Stomach smooth muscle (tissue), 2 donors: Measurements from ENCODE around the gene CDC34.

Experiments
- H3K27ac ChIP-seq: one replicate; pipeline ENCODE4 v1.7.0; 2013; ENCODE audit warnings: mild to moderate bottlenecking, low read length, inconsistent platforms
- H3K27me3 ChIP-seq, 2 donors: one replicate each; pipeline ENCODE4 v1.7.0; 2013; ENCODE audit warnings: low read length in 2 of 2; ENCODE audit not compliant: insufficient read depth in 2 of 2, control insufficient read depth in 1 of 2
- H3K36me3 ChIP-seq, 2 donors: one replicate each; pipeline ENCODE4 v1.7.0; 2013; ENCODE audit warnings: low read length in 2 of 2; ENCODE audit not compliant: control insufficient read depth in 2 of 2, insufficient read depth in 2 of 2
- H3K4me1 ChIP-seq: one replicate; pipeline ENCODE4 v1.7.0; 2013; ENCODE audit warnings: low read length; ENCODE audit not compliant: control insufficient read depth, insufficient read depth
- H3K4me3 ChIP-seq, 2 donors: one replicate each; pipeline ENCODE4 v1.7.0; 2013; ENCODE audit warnings: low read length in 2 of 2
- H3K9ac ChIP-seq, 2 donors: one replicate each; pipeline ENCODE4 v1.7.0; 2013; ENCODE audit warnings: low read length in 2 of 2, mild to moderate bottlenecking in 1 of 2
- H3K9me3 ChIP-seq, 2 donors: one replicate each; pipeline ENCODE4 v1.7.0; 2013; ENCODE audit warnings: low read length in 2 of 2; ENCODE audit not compliant: control insufficient read depth in 2 of 2
- donor health status: healthy.
- donor health status: Pancreatic carcinoma.

The CDC34 gene

DNA sequence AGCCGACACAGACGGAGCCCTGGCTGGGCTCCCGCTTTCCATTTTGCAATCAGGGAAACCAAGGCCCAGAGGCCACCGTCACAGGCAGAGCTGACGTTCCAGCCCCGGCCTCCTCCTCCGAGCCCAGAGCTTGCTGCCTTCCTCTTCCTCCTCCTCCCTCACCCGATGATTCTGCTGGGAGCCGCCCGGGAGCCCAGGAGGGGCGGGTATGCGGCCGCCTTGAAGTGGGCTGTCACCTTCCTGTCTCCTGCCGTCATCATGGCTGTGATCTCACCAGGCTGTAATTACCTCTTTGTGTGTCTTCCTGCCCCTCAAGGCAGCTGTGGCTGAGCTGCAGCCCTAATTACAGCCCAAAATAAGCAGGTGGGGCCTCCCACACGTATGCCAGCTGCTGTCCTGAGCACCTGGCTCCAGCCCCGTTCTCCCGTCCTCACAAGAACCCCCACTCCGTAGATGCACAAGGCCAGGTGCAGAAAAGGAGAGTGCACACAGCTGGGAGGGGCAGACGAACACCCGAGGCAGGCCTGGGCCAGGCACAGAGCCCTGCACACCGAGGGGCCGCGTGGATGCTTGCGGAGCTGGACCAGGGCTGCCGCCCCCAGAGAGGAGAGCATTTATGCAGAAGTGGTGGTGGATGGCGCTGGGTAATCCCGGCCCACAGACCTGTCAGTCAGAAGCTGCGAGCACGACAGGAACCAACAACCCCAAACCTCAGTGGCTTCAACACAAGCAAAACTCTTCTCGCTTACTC, 20.3 kb upstream of the CDC34 start:
- peaks cover 6% of the 10 kb centered on the region in 2 donors for H3K36me3 ChIP-seq
- H3K9me3 ChIP-seq, result no peaks in the 10 kb centered on the region
- peak overlapping the region in 1 of 2 donors; percentile 58 for H3K4me3 ChIP-seq
- H3K27me3 ChIP-seq, result no peaks in the 10 kb centered on the region
- H3K9ac ChIP-seq, result peak overlapping the region; percentile 53 to 62
- H3K27ac ChIP-seq, result peak overlapping the region; percentile 71
- peaks cover 31% of the 10 kb centered on the region for H3K4me1 ChIP-seq

DNA sequence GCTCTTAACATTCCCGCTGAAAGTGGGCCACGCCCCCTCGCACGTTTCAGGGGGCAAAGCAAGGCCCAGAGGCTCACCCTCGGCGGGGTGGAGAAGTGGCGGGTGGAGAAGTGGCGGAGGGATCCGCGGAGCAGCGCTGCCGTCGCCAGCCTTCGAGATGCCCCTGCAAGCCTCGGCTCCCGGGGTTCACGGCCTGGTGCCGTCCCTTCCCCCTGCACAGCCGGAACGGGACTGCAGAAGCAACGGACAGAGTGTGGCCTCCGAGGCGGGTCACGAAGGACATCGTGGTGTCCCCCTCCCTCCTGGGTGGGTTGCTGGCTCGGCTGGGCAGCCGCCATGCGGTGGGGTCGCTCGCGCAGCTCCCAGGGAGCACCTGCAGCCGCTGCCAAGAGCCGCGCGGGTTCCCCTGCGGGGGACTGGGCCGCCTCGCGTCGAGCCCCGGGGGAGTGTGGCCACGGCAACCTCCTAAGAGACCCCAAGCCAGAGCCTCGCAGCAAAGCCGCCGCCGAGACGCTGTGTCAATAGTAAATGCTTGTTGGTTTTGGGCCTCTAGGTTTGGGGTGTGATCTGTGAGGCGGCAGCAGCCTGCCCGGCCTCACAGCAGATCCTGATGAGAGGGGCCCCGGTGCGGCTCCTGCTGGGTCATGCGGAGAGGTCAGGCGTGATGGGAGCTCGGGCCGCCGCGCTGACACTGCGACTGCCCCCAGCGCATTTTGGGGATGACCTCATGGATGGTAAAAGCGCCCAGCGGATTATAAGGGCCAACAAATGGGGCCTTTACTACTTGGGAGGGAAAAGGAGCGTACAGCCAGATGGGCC, 18.8 kb upstream of the CDC34 start:
- no peak overlapping the region for H3K9ac ChIP-seq
- H3K4me1 ChIP-seq, result peaks cover 27% of the 10 kb centered on the region
- H3K36me3 ChIP-seq, result peaks cover 6% of the 10 kb centered on the region in 2 donors
- H3K4me3 ChIP-seq, result no peak overlapping the region
- no peaks in the 10 kb centered on the region for H3K27me3 ChIP-seq
- H3K9me3 ChIP-seq, result no peaks in the 10 kb centered on the region
- H3K27ac ChIP-seq, result no peak overlapping the region

DNA sequence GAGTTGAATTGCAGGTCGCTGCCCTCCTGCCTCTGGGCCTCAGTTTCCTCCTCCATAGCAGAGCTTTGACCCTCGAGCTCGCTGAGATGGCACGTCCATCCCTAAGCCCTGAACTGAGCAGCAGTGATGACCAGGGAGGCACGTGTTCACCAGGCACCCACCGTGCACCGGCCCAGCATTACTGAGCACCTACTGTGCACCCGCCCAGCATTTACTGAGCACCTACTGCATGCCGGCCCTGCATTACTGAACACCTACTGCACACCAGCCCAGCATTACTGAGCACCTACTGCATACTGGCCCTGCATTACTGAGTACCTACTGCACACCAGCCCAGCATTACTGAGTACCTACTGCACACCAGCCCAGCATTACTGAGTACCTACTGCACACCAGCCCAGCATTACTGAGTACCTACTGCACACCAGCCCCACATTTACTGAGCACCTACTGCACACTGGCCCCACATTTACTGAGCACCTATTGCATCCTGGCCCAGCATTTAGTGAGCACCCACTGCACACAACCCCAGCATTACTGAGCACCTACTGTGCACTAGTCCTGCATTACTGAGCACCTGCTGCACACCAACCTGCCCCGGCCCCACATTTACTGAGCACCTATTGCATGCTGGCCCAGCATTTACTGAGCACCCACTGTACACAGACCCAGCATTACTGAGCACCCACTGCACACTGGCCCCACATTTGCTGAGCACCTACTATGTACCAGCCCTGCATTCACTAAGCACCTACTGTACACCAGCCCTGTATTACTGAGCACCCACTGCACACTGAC, 18.0 kb upstream of the CDC34 start:
- Histone ChIP-seq H3K27me3 (no peaks in the 10 kb centered on the region), H3K27ac (no peak overlapping the region), H3K9me3 (no peaks in the 10 kb centered on the region), H3K36me3 (peaks cover 6% of the 10 kb centered on the region in 2 donors), H3K4me1 (peaks cover 19% of the 10 kb centered on the region), H3K4me3 (no peak overlapping the region), H3K9ac (no peak overlapping the region)

DNA sequence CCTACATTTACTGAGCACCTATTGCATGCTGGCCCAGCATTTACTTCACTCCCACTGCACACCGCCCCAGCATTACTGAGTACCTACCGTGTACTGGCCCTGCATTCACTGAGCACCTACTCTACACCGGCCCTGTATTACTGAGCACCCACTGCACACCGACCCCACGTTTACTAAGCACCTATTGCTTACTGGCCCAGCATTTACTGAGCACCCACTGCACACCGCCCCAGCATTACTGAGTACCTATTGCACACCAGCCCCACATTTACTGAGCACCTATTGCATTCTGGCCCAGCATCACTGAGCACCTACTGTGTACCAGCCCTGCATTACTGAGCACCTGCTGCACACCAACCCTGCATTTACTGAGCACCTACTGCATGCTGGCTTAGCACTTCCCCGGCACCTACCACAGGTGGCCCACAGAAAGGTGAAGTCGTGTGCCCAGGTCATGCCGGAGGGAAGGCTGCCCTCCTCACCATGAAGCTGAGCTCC, 17.3 kb upstream of the CDC34 start:
- H3K4me1 ChIP-seq, result peaks cover 14% of the 10 kb centered on the region
- H3K4me3 ChIP-seq, result no peak overlapping the region
- no peak overlapping the region for H3K27ac ChIP-seq
- peaks cover 4 to 6% of the 10 kb centered on the region in 2 donors for H3K36me3 ChIP-seq
- no peak overlapping the region for H3K9ac ChIP-seq
- H3K9me3 ChIP-seq, result no peaks in the 10 kb centered on the region
- no peaks in the 10 kb centered on the region for H3K27me3 ChIP-seq

DNA sequence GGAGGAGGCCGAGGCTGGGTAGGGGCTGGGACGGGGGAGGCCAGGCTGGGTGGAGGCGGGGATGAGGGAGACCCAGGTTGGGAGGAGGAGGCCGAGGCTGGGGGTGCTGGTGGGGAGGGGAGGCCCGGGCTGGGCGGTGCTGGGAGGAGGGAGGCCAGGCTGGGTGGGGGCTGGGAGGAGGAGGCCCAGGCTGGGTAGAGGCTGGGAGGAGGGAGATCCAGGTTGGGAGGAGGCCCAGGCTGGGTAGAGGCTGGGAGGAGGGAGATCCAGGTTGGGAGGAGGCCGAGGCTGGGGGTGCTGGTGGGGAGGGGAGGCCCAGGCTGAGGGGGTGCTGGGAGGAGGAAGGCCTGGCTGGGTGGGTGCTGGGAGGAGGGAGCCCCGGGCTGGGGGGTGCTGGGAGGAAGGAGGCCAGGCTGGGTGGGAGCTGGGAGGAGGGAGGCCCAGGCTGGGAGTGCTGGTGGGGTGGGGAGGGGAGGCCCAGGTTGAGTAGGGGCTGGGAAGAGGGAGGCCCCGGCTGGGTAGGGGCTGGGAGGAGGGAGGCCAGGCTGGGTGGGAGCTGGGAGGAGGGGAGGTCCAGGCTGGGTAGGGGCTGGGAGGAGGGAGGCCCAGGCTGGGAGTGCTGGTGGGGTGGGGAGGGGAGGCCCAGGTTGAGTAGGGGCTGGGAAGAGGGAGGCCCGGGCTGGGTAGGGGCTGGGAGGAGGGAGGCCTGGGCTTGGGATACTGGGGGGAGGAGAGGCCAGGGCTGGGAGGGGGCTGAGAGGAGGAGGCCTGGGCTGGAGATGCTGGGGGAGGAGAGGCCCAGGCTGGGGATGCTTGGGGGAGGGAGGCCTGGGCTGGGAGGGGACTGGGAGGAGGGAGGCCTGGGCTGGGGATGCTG, 13.6 kb upstream of the CDC34 start:
- Histone ChIP-seq H3K9ac (no peak overlapping the region), H3K36me3 (peaks cover 5 to 6% of the 10 kb centered on the region in 2 donors), H3K4me1 (no peaks in the 10 kb centered on the region), H3K4me3 (no peak overlapping the region), H3K27ac (no peak overlapping the region), H3K9me3 (no peaks in the 10 kb centered on the region), H3K27me3 (no peaks in the 10 kb centered on the region)

DNA sequence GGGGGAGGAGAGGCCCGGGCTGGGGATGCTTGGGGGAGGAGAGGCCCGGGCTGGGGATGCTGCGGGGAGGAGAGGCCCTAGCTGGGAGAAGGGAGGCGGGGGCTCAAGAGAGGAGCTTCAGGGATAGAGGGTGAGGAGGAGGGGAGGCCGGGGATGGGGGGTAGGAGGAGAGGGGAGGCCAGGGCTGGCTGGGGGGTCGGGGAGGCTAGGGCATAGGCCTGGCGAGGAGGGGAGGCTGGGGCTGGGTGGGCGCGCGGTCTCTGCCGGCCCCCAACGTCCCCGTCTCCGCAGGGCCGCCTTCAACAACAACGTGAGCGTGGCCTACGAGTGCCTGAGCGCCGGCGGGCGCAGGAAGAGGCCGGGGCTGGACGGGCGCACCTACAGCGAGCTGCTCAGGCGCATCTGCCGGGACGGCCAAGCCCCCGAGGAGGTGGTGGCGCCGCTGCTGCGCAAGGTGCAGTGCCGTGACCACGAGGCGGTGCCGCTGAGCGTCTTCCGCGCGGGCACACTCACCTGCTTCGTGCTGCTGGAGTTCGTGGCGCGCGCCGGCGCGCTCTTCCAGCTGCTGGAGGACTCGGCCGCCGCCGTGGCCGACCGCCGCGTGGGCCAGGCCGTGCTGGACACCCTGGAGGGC, 12.8 kb upstream of the CDC34 start:
- Histone ChIP-seq H3K4me3 (no peak overlapping the region), H3K36me3 (peaks cover 5 to 6% of the 10 kb centered on the region in 2 donors), H3K9me3 (no peaks in the 10 kb centered on the region), H3K27me3 (no peaks in the 10 kb centered on the region), H3K9ac (no peak overlapping the region), H3K27ac (no peak overlapping the region), H3K4me1 (no peaks in the 10 kb centered on the region)

DNA sequence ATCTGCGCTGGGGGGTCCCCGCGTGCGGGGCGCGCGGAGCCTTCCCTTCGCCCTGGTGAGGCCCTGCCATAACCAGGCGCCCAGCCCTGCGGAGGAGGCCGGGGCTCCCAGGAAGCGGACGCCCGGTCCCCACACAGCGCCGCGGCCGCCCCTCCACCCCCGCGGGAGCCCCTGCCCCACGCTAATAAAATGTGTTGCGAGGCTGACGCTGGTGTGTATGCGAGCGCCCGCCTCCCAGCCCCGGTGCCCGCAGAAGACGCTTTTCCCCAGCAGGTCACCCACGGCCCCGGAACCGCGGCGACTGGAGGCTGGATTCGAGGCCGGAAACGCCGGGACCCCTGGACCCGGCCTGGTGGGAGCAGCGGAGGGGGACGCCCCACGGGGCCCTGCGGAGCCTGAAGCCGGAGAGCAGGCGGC, 12.1 kb upstream of the CDC34 start:
- no peaks in the 10 kb centered on the region for H3K27me3 ChIP-seq
- no peak overlapping the region for H3K9ac ChIP-seq
- no peak overlapping the region for H3K27ac ChIP-seq
- H3K4me1 ChIP-seq, result peaks cover 2% of the 10 kb centered on the region
- no peak overlapping the region for H3K4me3 ChIP-seq
- no peaks in the 10 kb centered on the region for H3K9me3 ChIP-seq
- peaks cover 0 to 5% of the 10 kb centered on the region in 2 donors for H3K36me3 ChIP-seq

DNA sequence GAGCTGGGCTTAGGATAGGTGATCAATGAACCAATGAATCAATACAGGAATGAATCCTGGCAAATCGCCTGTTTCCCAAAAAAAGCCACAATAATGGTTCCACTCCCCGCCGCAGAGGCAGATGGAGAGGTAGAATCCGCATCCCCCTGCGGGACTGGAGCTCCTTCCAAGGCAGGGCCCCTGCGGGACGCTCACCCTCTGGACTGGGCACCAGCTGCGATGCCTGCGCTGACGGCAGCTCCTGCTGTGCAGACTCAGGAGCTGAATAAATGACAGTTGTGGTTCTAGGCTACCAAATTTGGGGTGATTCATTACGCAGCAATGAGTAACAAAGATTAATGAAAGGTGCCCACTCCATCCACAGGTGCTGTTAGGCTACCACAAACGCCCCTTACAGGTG, 8.8 kb upstream of the CDC34 start:
- Histone ChIP-seq H3K27me3 (peaks cover 0 to 5% of the 10 kb centered on the region in 2 donors), H3K36me3 (peaks cover 0 to 5% of the 10 kb centered on the region in 2 donors), H3K4me1 (peaks cover 2% of the 10 kb centered on the region), H3K27ac (no peak overlapping the region), H3K4me3 (no peak overlapping the region), H3K9me3 (no peaks in the 10 kb centered on the region), H3K9ac (no peak overlapping the region)

DNA sequence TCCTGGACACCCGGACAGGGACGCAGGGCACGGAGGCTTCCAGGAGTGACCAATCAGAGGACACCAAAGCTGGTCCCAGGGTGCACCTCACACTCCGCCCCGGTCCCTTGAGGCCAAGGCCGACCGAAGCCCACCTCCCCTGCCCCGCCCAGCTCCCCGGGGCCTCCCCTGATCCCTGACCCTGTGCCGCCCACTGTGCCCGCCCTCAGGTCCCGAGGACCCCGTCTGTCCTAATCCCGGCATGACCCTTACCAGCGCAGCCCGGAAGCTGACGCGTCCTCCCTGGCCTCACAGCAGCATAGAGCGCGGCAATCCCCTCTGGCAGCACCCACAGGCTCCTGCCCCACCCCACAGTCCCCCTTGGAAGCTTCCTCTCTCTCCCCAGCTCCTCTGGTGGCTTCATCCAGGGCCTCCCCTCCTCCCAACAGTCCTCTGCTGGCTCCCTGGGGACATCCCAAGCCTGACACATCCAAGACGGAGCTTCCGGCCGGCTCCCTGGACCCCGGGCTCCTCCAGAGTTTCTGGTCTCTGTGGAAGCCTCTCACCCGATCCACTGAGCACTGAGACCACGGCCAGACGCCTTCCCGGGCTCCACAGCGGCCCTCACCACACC, 7.4 kb upstream of the CDC34 start:
- Histone ChIP-seq H3K36me3 (peaks cover 0 to 5% of the 10 kb centered on the region in 2 donors), H3K9ac (no peak overlapping the region), H3K4me3 (no peak overlapping the region), H3K27me3 (peaks cover 0 to 5% of the 10 kb centered on the region in 2 donors), H3K9me3 (no peaks in the 10 kb centered on the region), H3K27ac (no peak overlapping the region), H3K4me1 (peaks cover 2% of the 10 kb centered on the region)
